ENCODE data around the gene CSTF2T. TPM values are rescaled to one million over a fixed set of nuclear protein-coding genes. Genes with fewer than 3 reads are reported as not detected.

The CSTF2T gene
- total RNA-seq, 1 donor from 2014 or later: 28.7 TPM

GRCh38 chr10:51675088-51675487, 24.3 kb downstream of the CSTF2T start:
- no peak overlapping the region for H3K4me3 Mint-ChIP-seq (ENCODE audit: low read depth)
- no peak overlapping the region for H3K27ac Mint-ChIP-seq
- no peaks in the 10 kb centered on the region for H3K36me3 Mint-ChIP-seq (ENCODE audit: insufficient read depth)
- TF ChIP-seq, protein P1, sequence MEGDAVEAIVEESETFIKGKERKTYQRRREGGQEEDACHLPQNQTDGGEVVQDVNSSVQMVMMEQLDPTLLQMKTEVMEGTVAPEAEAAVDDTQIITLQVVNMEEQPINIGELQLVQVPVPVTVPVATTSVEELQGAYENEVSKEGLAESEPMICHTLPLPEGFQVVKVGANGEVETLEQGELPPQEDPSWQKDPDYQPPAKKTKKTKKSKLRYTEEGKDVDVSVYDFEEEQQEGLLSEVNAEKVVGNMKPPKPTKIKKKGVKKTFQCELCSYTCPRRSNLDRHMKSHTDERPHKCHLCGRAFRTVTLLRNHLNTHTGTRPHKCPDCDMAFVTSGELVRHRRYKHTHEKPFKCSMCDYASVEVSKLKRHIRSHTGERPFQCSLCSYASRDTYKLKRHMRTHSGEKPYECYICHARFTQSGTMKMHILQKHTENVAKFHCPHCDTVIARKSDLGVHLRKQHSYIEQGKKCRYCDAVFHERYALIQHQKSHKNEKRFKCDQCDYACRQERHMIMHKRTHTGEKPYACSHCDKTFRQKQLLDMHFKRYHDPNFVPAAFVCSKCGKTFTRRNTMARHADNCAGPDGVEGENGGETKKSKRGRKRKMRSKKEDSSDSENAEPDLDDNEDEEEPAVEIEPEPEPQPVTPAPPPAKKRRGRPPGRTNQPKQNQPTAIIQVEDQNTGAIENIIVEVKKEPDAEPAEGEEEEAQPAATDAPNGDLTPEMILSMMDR (IDR thresholded peaks at IDR 0.05; ENCODE audit: unreplicated experiment): no peak
- no peak for DNase-seq (ENCODE audit: low spot score, unreplicated experiment)
- H3K9me3 Mint-ChIP-seq (ENCODE audit: low read depth): peaks cover 9% of the 10 kb centered on the region
- H3K4me1 Mint-ChIP-seq (ENCODE audit: low read depth): peaks cover 16% of the 10 kb centered on the region
- no peaks in the 10 kb centered on the region for H3K27me3 Mint-ChIP-seq

GRCh38 chr10:51672039-51672535, 27.3 kb downstream of the CSTF2T start:
- Mint-ChIP-seq H3K4me1 (ENCODE audit: low read depth) (peaks cover 5% of the 10 kb centered on the region), H3K27me3 (no peaks in the 10 kb centered on the region)
- TF ChIP-seq, protein P1 (IDR thresholded peaks at IDR 0.05; ENCODE audit: unreplicated experiment): no peak

GRCh38 chr10:51669041-51669440, 30.4 kb downstream of the CSTF2T start:
- Mint-ChIP-seq H3K36me3 (ENCODE audit: insufficient read depth) (no peaks in the 10 kb centered on the region), H3K27me3 (no peaks in the 10 kb centered on the region), H3K9me3 (ENCODE audit: low read depth) (peaks cover 9% of the 10 kb centered on the region), H3K27ac (no peak overlapping the region), H3K4me3 (ENCODE audit: low read depth) (no peak overlapping the region), H3K4me1 (ENCODE audit: low read depth) (peaks cover 5% of the 10 kb centered on the region)
- TF ChIP-seq, protein P1 (IDR thresholded peaks at IDR 0.05; ENCODE audit: unreplicated experiment): no peak
- DNase-seq (ENCODE audit: low spot score, unreplicated experiment): no peak

More at GRCh38 chr10:51672039-51672535, 27.3 kb downstream of the CSTF2T start:
- Mint-ChIP-seq H3K27ac (no peak overlapping the region), H3K4me3 (ENCODE audit: low read depth) (no peak overlapping the region), H3K9me3 (ENCODE audit: low read depth) (peaks cover 9% of the 10 kb centered on the region), H3K36me3 (ENCODE audit: insufficient read depth) (no peaks in the 10 kb centered on the region)
- no peak for DNase-seq (ENCODE audit: low spot score, unreplicated experiment)

GRCh38 chr10:51668336-51668689, 31.1 kb downstream of the CSTF2T start:
- TF ChIP-seq, protein P1 (IDR thresholded peaks at IDR 0.05; ENCODE audit: unreplicated experiment): no peak
- H3K27ac Mint-ChIP-seq: no peak overlapping the region
- no peaks in the 10 kb centered on the region for H3K36me3 Mint-ChIP-seq (ENCODE audit: insufficient read depth)
- DNase-seq (ENCODE audit: low spot score, unreplicated experiment): no peak
- no peak overlapping the region for H3K4me3 Mint-ChIP-seq (ENCODE audit: low read depth)
- H3K9me3 Mint-ChIP-seq (ENCODE audit: low read depth): peaks cover 9% of the 10 kb centered on the region
- no peaks in the 10 kb centered on the region for H3K27me3 Mint-ChIP-seq
- peaks cover 5% of the 10 kb centered on the region for H3K4me1 Mint-ChIP-seq (ENCODE audit: low read depth)

DNA sequence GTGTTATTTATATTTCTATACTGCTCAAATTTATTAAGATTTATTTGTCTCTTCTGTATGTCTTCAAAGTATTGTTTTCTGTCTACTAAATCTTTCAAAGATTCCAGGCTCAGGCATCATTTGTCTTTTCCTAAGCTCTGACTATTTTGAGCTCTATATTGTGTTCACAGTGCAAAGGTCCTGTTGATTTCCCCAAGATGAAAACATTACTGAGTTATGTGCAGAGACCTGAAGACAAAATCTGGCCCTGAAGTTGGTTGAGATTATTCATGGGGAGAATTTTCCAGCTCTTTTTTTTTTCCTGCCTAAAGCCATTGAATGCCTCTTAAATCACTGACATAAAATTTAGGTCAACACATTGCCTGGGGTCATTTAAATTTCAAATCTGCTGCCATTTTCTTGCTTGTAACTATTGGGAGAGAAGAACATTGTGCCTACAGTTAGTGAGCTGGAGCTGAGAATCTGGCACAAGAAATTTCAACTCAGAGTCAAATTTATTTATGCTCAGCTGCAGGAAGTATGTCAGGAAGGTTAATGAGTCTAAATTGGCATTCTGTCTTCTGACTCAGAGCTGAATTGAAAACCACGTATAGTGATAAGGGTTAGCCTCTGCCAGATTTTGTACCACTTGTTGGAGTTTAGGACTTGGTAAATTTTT, 31.6 kb downstream of the CSTF2T start:
- Mint-ChIP-seq H3K36me3 (ENCODE audit: insufficient read depth) (no peaks in the 10 kb centered on the region), H3K4me1 (ENCODE audit: low read depth) (peaks cover 5% of the 10 kb centered on the region), H3K27me3 (no peaks in the 10 kb centered on the region), H3K9me3 (ENCODE audit: low read depth) (peaks cover 9% of the 10 kb centered on the region), H3K4me3 (ENCODE audit: low read depth) (no peak overlapping the region), H3K27ac (no peak overlapping the region)
- TF ChIP-seq, protein P1 (IDR thresholded peaks at IDR 0.05; ENCODE audit: unreplicated experiment): no peak
- DNase-seq (ENCODE audit: low spot score, unreplicated experiment): no peak
